T-cell (primary cell): Measurements from ENCODE around the gene FOXN3. TPM values are rescaled to one million over a fixed set of nuclear protein-coding genes. Genes with fewer than 3 reads are reported as not detected.
A peak's percentile ranks its signal among the peaks of the same experiment; 100 is the strongest.

Source experiments
- ATAC-seq, 4 experiments: fragments of 200-7000 bp in 3 of 4; fragments of 150-1000 bp in 1 of 4; cut with Tn5 transposase; replicated peaks in 1 of 4; 1 replicate in 3 of 4; 2 replicates in 1 of 4; pipeline ENCODE4 v1.10.0; 2021; ENCODE audit warnings: moderate library complexity in 3 of 4, mild to moderate bottlenecking in 2 of 4, moderate number of reproducible peaks in 1 of 4
- CTCF ChIA-PET, 2 donors: fragments of 300-600 bp; sonication (Branson Sonifier 250); formaldehyde crosslinking; loops; one replicate each; lab custom pipeline; 2022; ENCODE audit warnings: antibody characterized with exemption in 2 of 2; lab: Charles Lee
- POLR2A ChIA-PET, 2 donors: fragments of 300-600 bp; sonication (Branson Sonifier 250); formaldehyde crosslinking; loops; one replicate each; lab custom pipeline; 2022; ENCODE audit warnings: antibody characterized with exemption in 2 of 2; lab: Charles Lee
- DNase-seq, 35 experiments: peaks; one replicate each; pipeline versions ENCODE4 v3.0.0 to v3.0.0-alpha.2; 2013 to 2023
- H3K27ac ChIP-seq: one replicate; pipeline ENCODE4 v1.5.1; 2013; ENCODE audit warnings: low read length
- H3K27me3 ChIP-seq, 2 experiments: replicated peaks in 1 of 2; 1 replicate in 1 of 2; 2 replicates in 1 of 2; pipeline versions ENCODE4 v1.6.1 to v1.7.0; 2013; ENCODE audit warnings: low read length in 1 of 2, mixed read lengths in 1 of 2; ENCODE audit not compliant: control insufficient read depth in 2 of 2, insufficient read depth in 2 of 2; ENCODE audit errors: extremely low read depth in 1 of 2
- H3K36me3 ChIP-seq, 2 donors: 1 replicate in 1 of 2; 2 replicates in 1 of 2; pipeline versions ENCODE4 v1.6.1 to v1.7.0; 2013; ENCODE audit warnings: low read length in 1 of 2; ENCODE audit not compliant: control insufficient read depth in 2 of 2, insufficient read depth in 1 of 2; ENCODE audit errors: extremely low read depth in 1 of 2
- H3K4me1 ChIP-seq, 2 experiments: 1 replicate in 1 of 2; 2 replicates in 1 of 2; pipeline versions ENCODE4 v1.6.1 to v1.7.0; 2013; ENCODE audit warnings: low read length in 2 of 2, mixed read lengths in 1 of 2; ENCODE audit not compliant: insufficient read depth in 2 of 2, control insufficient read depth in 1 of 2; ENCODE audit errors: extremely low read depth in 1 of 2
- H3K4me3 ChIP-seq, 2 donors: 1 replicate in 1 of 2; 2 replicates in 1 of 2; pipeline versions ENCODE4 v1.5.1 to v1.7.0; 2013; ENCODE audit warnings: mild to moderate bottlenecking in 2 of 2, low read length in 1 of 2, moderate library complexity in 1 of 2; ENCODE audit not compliant: control insufficient read depth in 1 of 2; ENCODE audit errors: extremely low read depth in 1 of 2
- H3K9me3 ChIP-seq: 2 replicates; pipeline ENCODE4 v1.7.0; 2013
- H3K27ac Mint-ChIP-seq, 2 donors: one replicate each; pipeline ENCODE4 v1.8.0; 2020 to 2021; ENCODE audit warnings: mild to moderate bottlenecking in 2 of 2, mixed read lengths in 2 of 2
- H3K27me3 Mint-ChIP-seq, 2 donors: one replicate each; pipeline ENCODE4 v1.8.0; 2021 to 2022; ENCODE audit warnings: mixed read lengths in 2 of 2
- H3K36me3 Mint-ChIP-seq: one replicate; pipeline ENCODE4 v1.8.0; 2021; ENCODE audit warnings: mixed read lengths
- H3K4me1 Mint-ChIP-seq, 3 donors: one replicate each; pipeline ENCODE4 v1.8.0; 2020 to 2022; ENCODE audit warnings: mixed read lengths in 3 of 3, mild to moderate bottlenecking in 1 of 3
- H3K4me3 Mint-ChIP-seq, 3 donors: one replicate each; pipeline ENCODE4 v1.8.0; 2020 to 2022; ENCODE audit warnings: mild to moderate bottlenecking in 3 of 3, mixed read lengths in 3 of 3, moderate library complexity in 3 of 3
- H3K9me3 Mint-ChIP-seq, 3 donors: one replicate each; pipeline ENCODE4 v1.8.0; 2020 to 2022; ENCODE audit warnings: mixed read lengths in 3 of 3
- WGBS: methylation state at CpG from one replicate; pipeline ENCODE4 v1.1.5; 2013; ENCODE audit warnings: missing lambda C conversion rate; ENCODE audit not compliant: insufficient coverage; 5-methylcytosine and 5-hydroxymethylcytosine counted together
- total RNA-seq, 35 experiments: library from RNA in 6 of 35; stranded (reverse) in 6 of 35; fragments of 120-200 nt in 1 of 35; gene quantifications; one replicate each; pipeline versions ENCODE4 v1.2.1 to v1.2.4 and lab custom pipeline; 2013 to 2026

FOXN3 gene
- total RNA-seq, 5 donors from 2014 or later (not counting 1 experiment from before 2014, with no cell fraction given), result 92.8 to 176 (median 103) TPM

- WGBS, result 98% methylated on average over 6 of the region's 13 CpGs
- H3K9me3 Mint-ChIP-seq, result no peaks in the 10 kb centered on the region
These were observed 237.1 kb downstream of the FOXN3 start for GRCh38 chr14:89179891-89180404.

GRCh38 chr14:89178800-89179535, 238.1 kb downstream of the FOXN3 start:
- WGBS, result 100% methylated on average over 2 of the region's 7 CpGs
- no peaks in the 10 kb centered on the region for H3K27me3 ChIP-seq
- no peak overlapping the region for H3K4me3 ChIP-seq
- peaks cover 0 to 6% of the 10 kb centered on the region in 2 experiments for H3K4me1 ChIP-seq
- H3K27ac ChIP-seq, result no peak overlapping the region
- peaks cover 52% of the 10 kb centered on the region for H3K36me3 Mint-ChIP-seq
- H3K4me3 Mint-ChIP-seq, result no peak overlapping the region
- peaks cover 0 to 4% (median 4%) of the 10 kb centered on the region in 3 donors for H3K9me3 Mint-ChIP-seq
- H3K27me3 Mint-ChIP-seq, result no peaks in the 10 kb centered on the region
- ATAC-seq, result no peak
- peaks cover 28 to 37% (median 31%) of the 10 kb centered on the region in 3 donors for H3K4me1 Mint-ChIP-seq
- CTCF ChIA-PET, result interaction anchor here in 1 of 2 donors (0.6 to 1.0 kb wide), 2 partner anchors 588 to 949 kb away, joined by 3 to 5 read pairs; no protein-coding TSS in a partner anchor
- H3K36me3 ChIP-seq, result peaks cover 23 to 25% of the 10 kb centered on the region in 2 donors
- POLR2A ChIA-PET, result no interaction called here
- no peak for DNase-seq
- peak overlapping the region in 1 of 2 donors; percentile 62 for H3K27ac Mint-ChIP-seq
- H3K9me3 ChIP-seq, result no peaks in the 10 kb centered on the region

More at GRCh38 chr14:89179891-89180404, 237.1 kb downstream of the FOXN3 start:
- no peak overlapping the region for H3K4me3 Mint-ChIP-seq
- Histone ChIP-seq H3K27me3 (no peaks in the 10 kb centered on the region), H3K9me3 (no peaks in the 10 kb centered on the region), H3K4me3 (no peak overlapping the region), H3K4me1 (peaks cover 0 to 6% of the 10 kb centered on the region in 2 experiments), H3K36me3 (peaks cover 21% of the 10 kb centered on the region in 2 donors), H3K27ac (no peak overlapping the region)
- no peak overlapping the region for H3K27ac Mint-ChIP-seq
- ChIA-PET POLR2A (no interaction called here), CTCF (interaction anchor here in 1 of 2 donors (1.0 kb wide), 1 partner anchor 587 kb away, joined by 3 read pairs; no protein-coding TSS in a partner anchor)
- ATAC-seq (no peak), DNase-seq (no peak)
- no peaks in the 10 kb centered on the region for H3K27me3 Mint-ChIP-seq
- peaks cover 50% of the 10 kb centered on the region for H3K36me3 Mint-ChIP-seq
- peaks cover 28 to 39% (median 32%) of the 10 kb centered on the region in 3 donors for H3K4me1 Mint-ChIP-seq

GRCh38 chr14:89178376-89178775, 238.7 kb downstream of the FOXN3 start:
- DNase-seq (no peak), ATAC-seq (no peak)
- peaks cover 52% of the 10 kb centered on the region for H3K36me3 Mint-ChIP-seq
- H3K4me3 Mint-ChIP-seq, result no peak overlapping the region
- Histone ChIP-seq H3K27ac (no peak overlapping the region), H3K9me3 (no peaks in the 10 kb centered on the region), H3K36me3 (peaks cover 25% of the 10 kb centered on the region in 2 donors), H3K4me3 (no peak overlapping the region), H3K27me3 (no peaks in the 10 kb centered on the region), H3K4me1 (peaks cover 0 to 6% of the 10 kb centered on the region in 2 experiments)
- WGBS, result no CpG with 5 or more reads among the region's 2 CpGs
- H3K4me1 Mint-ChIP-seq, result peaks cover 27 to 37% (median 28%) of the 10 kb centered on the region in 3 donors
- H3K27me3 Mint-ChIP-seq, result no peaks in the 10 kb centered on the region
- H3K9me3 Mint-ChIP-seq, result peaks cover 0 to 4% (median 4%) of the 10 kb centered on the region in 3 donors
- POLR2A ChIA-PET, result no interaction called here
- peak overlapping the region in 1 of 2 donors; percentile 62 for H3K27ac Mint-ChIP-seq
- CTCF ChIA-PET, result interaction anchor here (0.7 to 1.6 kb wide), 7 partner anchors 16 to 747 kb away, joined by 3 to 6 read pairs (median 3); no protein-coding TSS in a partner anchor

- DNase-seq, result no peak
- peaks cover 0 to 16% (median 13%) of the 10 kb centered on the region in 3 donors for H3K9me3 Mint-ChIP-seq
- H3K36me3 ChIP-seq, result peaks cover 25% of the 10 kb centered on the region in 2 donors
- ChIA-PET POLR2A (no interaction called here), CTCF (interaction anchor here (0.7 to 1.1 kb wide), 7 partner anchors 11 to 1456 kb away, joined by 3 to 4 read pairs (median 3); no protein-coding TSS in a partner anchor)
- no peaks in the 10 kb centered on the region for H3K27me3 ChIP-seq
- no peak overlapping the region for H3K4me3 ChIP-seq
- peaks cover 6% of the 10 kb centered on the region for H3K9me3 ChIP-seq
- peaks cover 53% of the 10 kb centered on the region for H3K36me3 Mint-ChIP-seq
- no peak for ATAC-seq
- peaks cover 20 to 29% (median 21%) of the 10 kb centered on the region in 3 donors for H3K4me1 Mint-ChIP-seq
- H3K27me3 Mint-ChIP-seq, result no peaks in the 10 kb centered on the region
- peaks cover 0 to 6% of the 10 kb centered on the region in 2 experiments for H3K4me1 ChIP-seq
- no peak overlapping the region for H3K4me3 Mint-ChIP-seq
- no peak overlapping the region for H3K27ac ChIP-seq
- no peak overlapping the region for H3K27ac Mint-ChIP-seq
- WGBS, result 100% methylated on average over 2 of the region's 8 CpGs
These were observed 240.9 kb downstream of the FOXN3 start for GRCh38 chr14:89175881-89176799.

- Mint-ChIP-seq H3K36me3 (peaks cover 72% of the 10 kb centered on the region), H3K27ac (no peak overlapping the region), H3K4me1 (peaks cover 4 to 19% (median 17%) of the 10 kb centered on the region in 3 donors), H3K4me3 (no peak overlapping the region), H3K9me3 (peaks cover 7 to 17% (median 16%) of the 10 kb centered on the region in 3 donors), H3K27me3 (no peaks in the 10 kb centered on the region)
- H3K9me3 ChIP-seq, result peaks cover 6% of the 10 kb centered on the region
- ATAC-seq (no peak), DNase-seq (no peak)
- no peaks in the 10 kb centered on the region for H3K4me1 ChIP-seq
- H3K36me3 ChIP-seq, result peaks cover 11 to 23% of the 10 kb centered on the region in 2 donors
- H3K27ac ChIP-seq, result no peak overlapping the region
- H3K27me3 ChIP-seq, result no peaks in the 10 kb centered on the region
- no peak overlapping the region for H3K4me3 ChIP-seq
- ChIA-PET CTCF (no interaction called here), POLR2A (no interaction called here)
These were observed 245.4 kb downstream of the FOXN3 start for GRCh38 chr14:89171628-89172027.

- ATAC-seq (no peak), DNase-seq (no peak)
- no peak overlapping the region for H3K4me3 ChIP-seq
- CTCF ChIA-PET, result no interaction called here
- H3K4me3 Mint-ChIP-seq, result no peak overlapping the region
- WGBS, result 100% methylated on average over 1 of the region's 2 CpGs
- no peaks in the 10 kb centered on the region for H3K27me3 ChIP-seq
- H3K27me3 Mint-ChIP-seq, result no peaks in the 10 kb centered on the region
- no peaks in the 10 kb centered on the region for H3K4me1 ChIP-seq
- H3K27ac Mint-ChIP-seq, result no peak overlapping the region
- H3K4me1 Mint-ChIP-seq, result peaks cover 7 to 21% (median 19%) of the 10 kb centered on the region in 3 donors
- H3K27ac ChIP-seq, result no peak overlapping the region
- POLR2A ChIA-PET, result no interaction called here
- peaks cover 67% of the 10 kb centered on the region for H3K36me3 Mint-ChIP-seq
- H3K36me3 ChIP-seq, result peaks cover 11 to 20% of the 10 kb centered on the region in 2 donors
- H3K9me3 ChIP-seq, result peaks cover 6% of the 10 kb centered on the region
- H3K9me3 Mint-ChIP-seq, result peaks cover 7 to 17% (median 16%) of the 10 kb centered on the region in 3 donors
These were observed 245.9 kb downstream of the FOXN3 start for GRCh38 chr14:89171168-89171567.
